Endothelial cell of umbilical vein (primary cell): ENCODE results near the gene TCERG1. TPM values are rescaled to one million over a fixed set of nuclear protein-coding genes. Genes with fewer than 3 reads are reported as not detected.

Experiments
- BruUV-seq: library from RNA; stranded (reverse); fragments of 400-500 nt; replicated peaks from 2 replicates; lab custom pipeline; 2021; lab: Mats Ljungman, UMichigan
- CTCF ChIA-PET: fragments of 300-600, 350-600 bp; sonication (Branson Sonifier 250); formaldehyde crosslinking; loops from one replicate; lab custom pipeline; 2021; ENCODE audit warnings: antibody characterized with exemption, inconsistent platforms; lab: Charles Lee
- POLR2A ChIA-PET: fragments of 300-600, 350-600 bp; sonication (Branson Sonifier 250); formaldehyde crosslinking; loops from one replicate; lab custom pipeline; 2021; ENCODE audit warnings: antibody characterized with exemption, inconsistent platforms; lab: Charles Lee
- DNase-seq: peaks from one replicate; pipeline ENCODE4 v3.0.0-alpha.2; 2011; ENCODE audit warnings: low read depth, low spot score
- FAIRE-seq: peaks from 2 replicates; lab custom pipeline; 2011; peaks lifted over from hg19 to GRCh38; lab: Jason Lieb, UNC
- H2AFZ ChIP-seq: 2 replicates; pipeline ENCODE4 v1.6.0; 2012; ENCODE audit warnings: low read depth, low read length, control low read depth, inconsistent platforms
- H3K27ac ChIP-seq: 2 replicates; pipeline ENCODE4 v1.5.1; 2011; ENCODE audit warnings: low read depth, mild to moderate bottlenecking, control low read depth, low read length, moderate library complexity; ENCODE audit not compliant: insufficient read depth
- H3K27me3 ChIP-seq, 2 experiments: 2 replicates each; pipeline versions ENCODE4 v1.6.0 to v1.6.1; 2011; ENCODE audit warnings: low read length in 2 of 2, mixed read lengths in 1 of 2; ENCODE audit not compliant: control insufficient read depth in 2 of 2, insufficient read depth in 2 of 2
- H3K36me3 ChIP-seq, 2 experiments: 2 replicates in 1 of 2; 3 replicates in 1 of 2; pipeline ENCODE4 v1.5.1; 2011; ENCODE audit warnings: low read length in 2 of 2, mild to moderate bottlenecking in 1 of 2, moderate library complexity in 1 of 2; ENCODE audit not compliant: control insufficient read depth in 2 of 2, insufficient read depth in 2 of 2; ENCODE audit errors: extremely low read depth in 1 of 2
- H3K4me1 ChIP-seq: 3 replicates; pipeline ENCODE4 v1.5.1; 2011; ENCODE audit warnings: mild to moderate bottlenecking, low read length; ENCODE audit not compliant: control insufficient read depth, insufficient read depth; ENCODE audit errors: extremely low read depth
- H3K4me2 ChIP-seq: 2 replicates; pipeline ENCODE4 v1.6.1; 2011; ENCODE audit warnings: low read length, control low read depth, mixed read lengths; ENCODE audit not compliant: insufficient read depth
- H3K4me3 ChIP-seq, 3 experiments: fragments of 200-600 bp in 1 of 3; sonication (generic), shearing (Covaris generic) in 1 of 3; replicated peaks in 1 of 3; 2 replicates each; pipeline ENCODE4 v1.5.1; 2011 to 2016; ENCODE audit warnings: control low read depth in 3 of 3, low read length in 3 of 3, mild to moderate bottlenecking in 2 of 3, inconsistent platforms in 1 of 3, low read depth in 1 of 3, moderate library complexity in 1 of 3; ENCODE audit not compliant: insufficient read depth in 1 of 3
- H3K79me2 ChIP-seq: 2 replicates; pipeline ENCODE4 v1.6.0; 2012; ENCODE audit warnings: low read length, inconsistent platforms; ENCODE audit not compliant: control insufficient read depth, insufficient read depth
- H3K9ac ChIP-seq: replicated peaks from 2 replicates; pipeline ENCODE3; 2011; ENCODE audit warnings: low read length, control low read depth; ENCODE audit not compliant: insufficient read depth; ENCODE audit errors: extremely low read depth
- H3K9me1 ChIP-seq: replicated peaks from 3 replicates; pipeline ENCODE4 v1.6.0; 2011; ENCODE audit warnings: mild to moderate bottlenecking, low read length; ENCODE audit not compliant: control insufficient read depth, insufficient read depth; ENCODE audit errors: extremely low read depth
- H3K9me3 ChIP-seq: replicated peaks from 2 replicates; pipeline ENCODE4 v1.5.1; 2012; ENCODE audit warnings: low read length, inconsistent platforms; ENCODE audit not compliant: control insufficient read depth, insufficient read depth
- H4K20me1 ChIP-seq: replicated peaks from 2 replicates; pipeline ENCODE3; 2011; ENCODE audit warnings: mild to moderate bottlenecking, low read length; ENCODE audit not compliant: control insufficient read depth, insufficient read depth; ENCODE audit errors: extremely low read depth
- CTCF ChIP-seq, 2 donors: IDR thresholded peaks; 1 replicate in 1 of 2; 2 replicates in 1 of 2; pipeline ENCODE4 v1.5.1; 2011; ENCODE audit warnings: low read length in 2 of 2, mild to moderate bottlenecking in 2 of 2, moderate library complexity in 2 of 2, control low read depth in 1 of 2, inconsistent platforms in 1 of 2, low read depth in 1 of 2; ENCODE audit not compliant: insufficient read depth in 1 of 2; ENCODE audit errors: extremely low read depth in 1 of 2
- EZH2 ChIP-seq: IDR thresholded peaks from 2 replicates; pipeline ENCODE4 v1.6.1; 2012; ENCODE audit warnings: borderline replicate concordance, low read depth, mild to moderate bottlenecking, moderate library complexity, low read length, inconsistent platforms; ENCODE audit not compliant: severe bottlenecking
- FOS ChIP-seq: IDR thresholded peaks from 2 replicates; pipeline ENCODE4 v1.6.1; 2011; ENCODE audit warnings: mild to moderate bottlenecking, low read length, moderate library complexity, borderline replicate concordance; ENCODE audit not compliant: insufficient read depth
- GATA2 ChIP-seq: IDR thresholded peaks from 2 replicates; pipeline ENCODE4 v1.7.0; 2011; ENCODE audit warnings: low read depth, mild to moderate bottlenecking, moderate library complexity, mixed read lengths, low read length; ENCODE audit not compliant: insufficient read length, insufficient read depth
- JUN ChIP-seq: IDR thresholded peaks from 2 replicates; pipeline ENCODE4 v1.6.1; 2011; ENCODE audit warnings: borderline replicate concordance, low read depth; ENCODE audit not compliant: insufficient read length, insufficient read depth
- MAX ChIP-seq: IDR thresholded peaks from 2 replicates; pipeline ENCODE4 v1.6.1; 2011; ENCODE audit not compliant: insufficient read depth, insufficient read length
- MYC ChIP-seq: IDR thresholded peaks from one replicate; pipeline ENCODE4 v1.6.1; 2011; ENCODE audit warnings: mild to moderate bottlenecking, low read depth, low read length
- POLR2A ChIP-seq: IDR thresholded peaks from 2 replicates; pipeline ENCODE4 v1.6.1; 2012; ENCODE audit warnings: low read depth, mild to moderate bottlenecking, control low read depth, low read length
- POLR2AphosphoS5 ChIP-seq: IDR thresholded peaks from 2 replicates; pipeline ENCODE4 v1.6.1; 2012; ENCODE audit warnings: low read depth, mild to moderate bottlenecking, control low read depth, low read length, moderate library complexity; ENCODE audit not compliant: insufficient read depth
- dilution Hi-C: fragments of 300-500 bp; cut with MboI; formaldehyde crosslinking; loops from one replicate; pipeline ENCODE4 v1.15.0; 2019; ENCODE audit warnings: low sequenced_read_pairs; ENCODE audit not compliant: extremely low pct_ligation_motif_present
- intact Hi-C: fragments of 100-400 bp; cut with micrococcal nuclease; formaldehyde crosslinking; loops from one replicate; pipeline ENCODE4 v1.10.0; 2022
- polyA plus RNA-seq, 4 experiments: library from polyadenylated mRNA; depleted of rRNA in 3 of 4; stranded (reverse) in 3 of 4; unstranded in 1 of 4; fragments of >200 nt; gene quantifications; 2 replicates each; pipeline versions ENCODE4 v1.2.1 to v1.2.3, GENCODE V29; 2011 to 2012; ENCODE audit warnings: missing spikeins in 1 of 4
- total RNA-seq: library from RNA; stranded (reverse); gene quantifications from 2 replicates; pipeline ENCODE4 v1.2.3, GENCODE V29; 2021

TCERG1 gene
- total and polyA plus RNA-seq, 2 donors (not counting 3 experiments of a cell fraction or from before 2014, with no cell fraction given) = 71.4 to 98.4 TPM

DNA sequence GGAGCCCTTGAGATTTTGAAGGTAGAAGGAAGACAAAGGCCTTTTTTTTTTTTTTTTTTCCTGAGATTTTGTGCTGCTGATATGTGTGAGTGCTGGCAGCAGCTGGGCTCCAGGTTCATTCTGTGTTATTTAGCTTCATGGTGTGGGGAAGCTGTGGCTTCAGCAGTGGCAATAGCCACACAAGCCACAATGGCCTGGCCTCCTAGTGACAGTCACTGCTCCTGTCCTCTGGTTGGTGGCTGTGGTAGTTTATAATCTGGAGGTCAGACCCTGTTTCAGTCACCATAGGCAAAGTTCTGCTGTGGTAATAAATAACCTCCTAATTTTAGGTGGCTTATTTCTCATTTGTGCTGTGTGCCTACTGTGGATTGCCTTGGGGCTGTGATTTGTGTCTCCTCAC lies 97.1 kb downstream of the TCERG1 start:
- POLR2A ChIA-PET = no interaction called here

More for the DNA sequence above, 97.1 kb downstream of the TCERG1 start:
- dilution Hi-C loops = no loop called here
- no peaks in the 10 kb centered on the region for H3K79me2 ChIP-seq
- H3K9me1 ChIP-seq = no peaks in the 10 kb centered on the region
- CTCF ChIA-PET = interaction anchor here (7.1 to 8.8 kb wide), 2 partner anchors 422 to 644 kb away, joined by 216 to 227 read pairs; no protein-coding TSS in a partner anchor
- no peaks in the 10 kb centered on the region for H3K4me1 ChIP-seq
- no peak overlapping the region for H3K27ac ChIP-seq
- H2AFZ ChIP-seq = no peak overlapping the region
- DNase-seq (no peak), FAIRE-seq (no peak)
- no TSS peak for BruUV-seq
- intact Hi-C loops = loop anchor here (10.0 kb wide), 1 partner anchor 1031 kb away; no protein-coding TSS in a partner anchor
- no peak for TF ChIP-seq FOS
- TF ChIP-seq MYC = no peak
- no peak for TF ChIP-seq POLR2AphosphoS5
- TF ChIP-seq POLR2A = no peak
- TF ChIP-seq EZH2 = no peak
- TF ChIP-seq JUN = no peak
- no peak for TF ChIP-seq GATA2
- TF ChIP-seq CTCF (IDR thresholded peaks at IDR 0.05; ENCODE audit: extremely low read depth in 1 of 2, insufficient read depth in 1 of 2, low read depth in 1 of 2, low read length in 2 of 2) = no peak
- no peak for TF ChIP-seq MAX
- H3K4me2 ChIP-seq = no peak overlapping the region
- no peaks in the 10 kb centered on the region for H4K20me1 ChIP-seq
- H3K9me3 ChIP-seq = no peaks in the 10 kb centered on the region
- no peaks in the 10 kb centered on the region for H3K27me3 ChIP-seq
- H3K4me3 ChIP-seq = no peak overlapping the region
- no peaks in the 10 kb centered on the region for H3K36me3 ChIP-seq
- H3K9ac ChIP-seq = no peak overlapping the region
